SK-N-SH treated with all-trans-retinoic acid at 6 μM for 48 hours (cell line): ENCODE measurements around the gene GARNL3.

ENCODE experiments used
- ARNTL ChIP-seq: fragments of 450-650 bp; formaldehyde crosslinking; IDR thresholded peaks from 2 replicates; pipeline ENCODE4 v1.5.0; 2020; ENCODE audit warnings: low read depth, mild to moderate bottlenecking, moderate library complexity, borderline replicate concordance
- BACH2 ChIP-seq: fragments of 250-450 bp; sonication (Bioruptor Pico); IDR thresholded peaks from 2 replicates; pipeline ENCODE4 v1.9.0; 2021; ENCODE audit warnings: mild to moderate bottlenecking, borderline replicate concordance
- PPARA ChIP-seq: fragments of 250-450 bp; sonication (Bioruptor Pico); IDR thresholded peaks from 2 replicates; pipeline ENCODE4 v1.5.0; 2020; ENCODE audit warnings: mild to moderate bottlenecking, borderline replicate concordance
- RARB ChIP-seq: fragments of 250-450 bp; sonication (Bioruptor Pico); IDR thresholded peaks from 2 replicates; pipeline ENCODE4 v1.8.0; 2021; ENCODE audit warnings: mild to moderate bottlenecking, moderate library complexity
- ZFP30 ChIP-seq: fragments of 450-650 bp; formaldehyde crosslinking; IDR thresholded peaks from 2 replicates; pipeline ENCODE4 v1.5.0; 2022; ENCODE audit warnings: mild to moderate bottlenecking, moderate library complexity
- ZNF565 ChIP-seq: fragments of 450-650 bp; formaldehyde crosslinking; conservative IDR thresholded peaks from 2 replicates; pipeline ENCODE4 v1.5.0; 2020; ENCODE audit warnings: low read depth, mild to moderate bottlenecking, moderate library complexity
- ZNF70 ChIP-seq: fragments of 450-650 bp; formaldehyde crosslinking; IDR thresholded peaks from 2 replicates; pipeline ENCODE4 v1.5.0; 2020; ENCODE audit warnings: mild to moderate bottlenecking, moderate library complexity
- ZNF8 ChIP-seq: fragments of 450-650 bp; formaldehyde crosslinking; IDR thresholded peaks from 2 replicates; pipeline ENCODE4 v1.5.0; 2020; ENCODE audit warnings: mild to moderate bottlenecking, moderate library complexity
- TF ChIP-seq, protein P1 (sequence below): fragments of 250-450 bp; sonication (Bioruptor Pico); IDR thresholded peaks from 2 replicates; pipeline ENCODE4 v1.8.0; 2020; ENCODE audit warnings: mild to moderate bottlenecking, moderate library complexity, borderline replicate concordance
- TF ChIP-seq, protein P2 (sequence below): fragments of 250-450 bp; sonication (Bioruptor Pico); IDR thresholded peaks from 2 replicates; pipeline ENCODE4 v1.8.0; 2021; ENCODE audit warnings: low read depth, mild to moderate bottlenecking, moderate library complexity, borderline replicate concordance
- TF ChIP-seq, protein P3 (sequence below): fragments of 250-450 bp; sonication (Bioruptor Pico); IDR thresholded peaks from 2 replicates; pipeline ENCODE4 v1.5.1; 2021; ENCODE audit warnings: mild to moderate bottlenecking, moderate library complexity
- TF ChIP-seq, protein P4 (sequence below): fragments of 250-450 bp; sonication (Bioruptor Pico); IDR thresholded peaks from 2 replicates; pipeline ENCODE4 v1.5.0; 2020; ENCODE audit warnings: mild to moderate bottlenecking, moderate library complexity

DNA sequence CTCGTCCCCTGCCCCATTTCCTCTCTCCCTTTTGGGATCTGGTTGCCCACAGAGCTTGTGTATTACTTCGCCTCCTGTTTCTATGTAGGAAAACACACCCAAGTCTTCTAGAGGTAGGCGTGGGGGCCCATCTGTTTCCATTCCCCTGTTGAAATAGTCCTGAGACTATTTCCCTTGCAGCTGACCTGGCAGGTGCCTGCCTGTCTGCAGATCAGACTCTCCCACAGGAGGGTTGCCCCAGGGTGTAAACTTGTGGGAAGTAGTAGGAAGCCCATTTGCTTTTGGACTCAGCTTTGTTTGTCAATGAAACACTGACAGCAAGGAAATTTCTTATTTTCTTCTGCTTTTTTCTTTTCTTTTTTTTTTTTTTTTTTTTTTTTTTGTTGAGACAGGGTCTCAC lies 16.3 kb upstream of the GARNL3 start:
- TF ChIP-seq ZNF565 (CRISPR knock-in tag) (no peak), BACH2 (CRISPR knock-in tag) (no peak), ZNF8 (no peak), RARB (CRISPR knock-in tag) (no peak), ZNF70 (CRISPR knock-in tag) (no peak), ARNTL (CRISPR knock-in tag) (no peak), PPARA (CRISPR knock-in tag) (no peak), ZFP30 (CRISPR knock-in tag) (no peak)
- TF ChIP-seq, protein P1, sequence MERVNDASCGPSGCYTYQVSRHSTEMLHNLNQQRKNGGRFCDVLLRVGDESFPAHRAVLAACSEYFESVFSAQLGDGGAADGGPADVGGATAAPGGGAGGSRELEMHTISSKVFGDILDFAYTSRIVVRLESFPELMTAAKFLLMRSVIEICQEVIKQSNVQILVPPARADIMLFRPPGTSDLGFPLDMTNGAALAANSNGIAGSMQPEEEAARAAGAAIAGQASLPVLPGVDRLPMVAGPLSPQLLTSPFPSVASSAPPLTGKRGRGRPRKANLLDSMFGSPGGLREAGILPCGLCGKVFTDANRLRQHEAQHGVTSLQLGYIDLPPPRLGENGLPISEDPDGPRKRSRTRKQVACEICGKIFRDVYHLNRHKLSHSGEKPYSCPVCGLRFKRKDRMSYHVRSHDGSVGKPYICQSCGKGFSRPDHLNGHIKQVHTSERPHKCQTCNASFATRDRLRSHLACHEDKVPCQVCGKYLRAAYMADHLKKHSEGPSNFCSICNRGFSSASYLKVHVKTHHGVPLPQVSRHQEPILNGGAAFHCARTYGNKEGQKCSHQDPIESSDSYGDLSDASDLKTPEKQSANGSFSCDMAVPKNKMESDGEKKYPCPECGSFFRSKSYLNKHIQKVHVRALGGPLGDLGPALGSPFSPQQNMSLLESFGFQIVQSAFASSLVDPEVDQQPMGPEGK, result no peak
- TF ChIP-seq, protein P2, sequence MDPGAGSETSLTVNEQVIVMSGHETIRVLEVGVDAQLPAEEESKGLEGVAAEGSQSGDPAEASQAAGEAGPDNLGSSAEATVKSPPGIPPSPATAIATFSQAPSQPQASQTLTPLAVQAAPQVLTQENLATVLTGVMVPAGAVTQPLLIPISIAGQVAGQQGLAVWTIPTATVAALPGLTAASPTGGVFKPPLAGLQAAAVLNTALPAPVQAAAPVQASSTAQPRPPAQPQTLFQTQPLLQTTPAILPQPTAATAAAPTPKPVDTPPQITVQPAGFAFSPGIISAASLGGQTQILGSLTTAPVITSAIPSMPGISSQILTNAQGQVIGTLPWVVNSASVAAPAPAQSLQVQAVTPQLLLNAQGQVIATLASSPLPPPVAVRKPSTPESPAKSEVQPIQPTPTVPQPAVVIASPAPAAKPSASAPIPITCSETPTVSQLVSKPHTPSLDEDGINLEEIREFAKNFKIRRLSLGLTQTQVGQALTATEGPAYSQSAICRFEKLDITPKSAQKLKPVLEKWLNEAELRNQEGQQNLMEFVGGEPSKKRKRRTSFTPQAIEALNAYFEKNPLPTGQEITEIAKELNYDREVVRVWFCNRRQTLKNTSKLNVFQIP (CRISPR knock-in tag), result no peak
- TF ChIP-seq, protein P3, sequence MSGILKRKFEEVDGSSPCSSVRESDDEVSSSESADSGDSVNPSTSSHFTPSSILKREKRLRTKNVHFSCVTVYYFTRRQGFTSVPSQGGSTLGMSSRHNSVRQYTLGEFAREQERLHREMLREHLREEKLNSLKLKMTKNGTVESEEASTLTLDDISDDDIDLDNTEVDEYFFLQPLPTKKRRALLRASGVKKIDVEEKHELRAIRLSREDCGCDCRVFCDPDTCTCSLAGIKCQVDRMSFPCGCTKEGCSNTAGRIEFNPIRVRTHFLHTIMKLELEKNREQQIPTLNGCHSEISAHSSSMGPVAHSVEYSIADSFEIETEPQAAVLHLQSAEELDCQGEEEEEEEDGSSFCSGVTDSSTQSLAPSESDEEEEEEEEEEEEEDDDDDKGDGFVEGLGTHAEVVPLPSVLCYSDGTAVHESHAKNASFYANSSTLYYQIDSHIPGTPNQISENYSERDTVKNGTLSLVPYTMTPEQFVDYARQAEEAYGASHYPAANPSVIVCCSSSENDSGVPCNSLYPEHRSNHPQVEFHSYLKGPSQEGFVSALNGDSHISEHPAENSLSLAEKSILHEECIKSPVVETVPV (CRISPR knock-in tag), result no peak
- TF ChIP-seq, protein P4, sequence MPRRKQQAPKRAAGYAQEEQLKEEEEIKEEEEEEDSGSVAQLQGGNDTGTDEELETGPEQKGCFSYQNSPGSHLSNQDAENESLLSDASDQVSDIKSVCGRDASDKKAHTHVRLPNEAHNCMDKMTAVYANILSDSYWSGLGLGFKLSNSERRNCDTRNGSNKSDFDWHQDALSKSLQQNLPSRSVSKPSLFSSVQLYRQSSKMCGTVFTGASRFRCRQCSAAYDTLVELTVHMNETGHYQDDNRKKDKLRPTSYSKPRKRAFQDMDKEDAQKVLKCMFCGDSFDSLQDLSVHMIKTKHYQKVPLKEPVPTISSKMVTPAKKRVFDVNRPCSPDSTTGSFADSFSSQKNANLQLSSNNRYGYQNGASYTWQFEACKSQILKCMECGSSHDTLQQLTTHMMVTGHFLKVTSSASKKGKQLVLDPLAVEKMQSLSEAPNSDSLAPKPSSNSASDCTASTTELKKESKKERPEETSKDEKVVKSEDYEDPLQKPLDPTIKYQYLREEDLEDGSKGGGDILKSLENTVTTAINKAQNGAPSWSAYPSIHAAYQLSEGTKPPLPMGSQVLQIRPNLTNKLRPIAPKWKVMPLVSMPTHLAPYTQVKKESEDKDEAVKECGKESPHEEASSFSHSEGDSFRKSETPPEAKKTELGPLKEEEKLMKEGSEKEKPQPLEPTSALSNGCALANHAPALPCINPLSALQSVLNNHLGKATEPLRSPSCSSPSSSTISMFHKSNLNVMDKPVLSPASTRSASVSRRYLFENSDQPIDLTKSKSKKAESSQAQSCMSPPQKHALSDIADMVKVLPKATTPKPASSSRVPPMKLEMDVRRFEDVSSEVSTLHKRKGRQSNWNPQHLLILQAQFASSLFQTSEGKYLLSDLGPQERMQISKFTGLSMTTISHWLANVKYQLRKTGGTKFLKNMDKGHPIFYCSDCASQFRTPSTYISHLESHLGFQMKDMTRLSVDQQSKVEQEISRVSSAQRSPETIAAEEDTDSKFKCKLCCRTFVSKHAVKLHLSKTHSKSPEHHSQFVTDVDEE (CRISPR knock-in tag), result no peak
